Stimulated activated CD8-positive, alpha-beta memory T cell treated with anti-CD3 and anti-CD28 coated beads, Interleukin-7, amount 100 ng/mL, for 24 hours (primary cell): ENCODE measurements around the gene KDM4B.
"Not testable (repeated sequence)": the region's sequence is repeated elsewhere in the genome, so short reads cannot be mapped to it uniquely, and the experiment has no call there.

ENCODE experiments used
- DNase-seq: peaks from one replicate; pipeline ENCODE4 v3.0.0-alpha.2; 2020; ENCODE audit warnings: low read depth

Gene KDM4B

GRCh38 chr19:5171711-5172110 is 202.8 kb downstream of the KDM4B start:
- DNase-seq, result no peak

GRCh38 chr19:5172859-5173630 is 204.1 kb downstream of the KDM4B start:
- DNase-seq, result no peak

- DNase-seq, result no peak
These were observed 205.1 kb downstream of the KDM4B start for GRCh38 chr19:5173993-5174392.

- no peak for DNase-seq
These were observed 209.0 kb downstream of the KDM4B start for GRCh38 chr19:5177745-5178450.

GRCh38 chr19:5178841-5179240 is 209.9 kb downstream of the KDM4B start:
- no peak for DNase-seq

DNA sequence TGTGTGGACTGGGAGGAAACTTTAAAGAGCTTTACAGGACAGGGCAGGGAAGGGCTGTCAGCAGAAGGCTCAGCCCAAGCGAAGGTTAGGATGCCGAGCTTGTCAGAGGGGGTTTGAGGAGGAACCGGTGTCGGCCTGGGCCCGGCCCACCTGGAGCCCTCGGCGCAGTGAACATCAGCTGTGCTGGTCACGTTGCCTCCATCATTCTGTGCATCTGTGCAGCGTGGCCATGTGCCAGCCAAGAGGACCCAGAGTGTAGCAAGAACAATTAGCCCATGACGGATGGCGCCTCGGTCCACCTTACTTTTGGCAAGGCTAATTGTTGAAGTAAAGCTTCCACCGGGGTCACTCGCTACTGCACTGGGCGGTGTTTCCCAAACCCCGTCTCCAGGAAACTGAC is 210.3 kb downstream of the KDM4B start:
- no peak for DNase-seq

GRCh38 chr19:5181329-5181728 is 212.4 kb downstream of the KDM4B start:
- DNase-seq, result no peak

DNA sequence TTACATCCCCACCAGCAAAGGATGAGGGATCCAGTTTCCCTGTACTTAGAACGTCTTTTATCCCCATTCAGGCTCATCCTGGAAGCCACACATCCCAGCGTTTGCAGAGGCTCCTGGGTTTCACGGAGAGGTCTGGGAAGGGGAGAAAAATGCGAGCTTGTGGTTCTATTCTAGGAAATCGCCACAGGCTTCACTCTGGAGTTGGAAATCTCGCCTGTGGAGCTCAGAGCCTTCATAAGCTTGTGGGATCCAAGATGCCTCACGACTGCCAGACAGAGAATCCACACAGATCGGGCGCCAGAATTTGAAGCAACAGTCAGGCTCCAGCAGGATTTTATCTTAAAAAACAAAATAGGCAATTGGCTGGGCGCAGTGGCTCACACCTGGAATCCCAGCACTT is 213.8 kb downstream of the KDM4B start:
- no peak for DNase-seq

DNA sequence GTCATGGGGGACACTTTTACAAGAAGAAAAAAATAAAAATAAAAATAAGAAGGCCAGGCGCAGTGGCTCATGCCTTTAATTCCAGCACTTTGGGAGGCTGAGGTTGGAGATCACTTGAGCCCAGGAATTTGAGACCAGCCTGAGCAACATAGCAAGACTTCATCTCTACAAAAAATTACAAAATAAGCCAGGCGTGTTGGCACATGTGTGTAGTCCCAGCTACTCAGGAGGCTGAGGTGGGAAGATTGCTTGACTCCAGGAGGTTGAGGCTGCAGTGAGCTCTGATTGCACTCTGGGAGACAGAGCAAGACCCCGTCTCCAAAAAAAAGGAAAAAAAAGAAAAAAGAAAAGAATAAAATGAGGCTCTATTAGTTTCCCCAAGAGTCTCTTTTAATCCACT is 214.7 kb downstream of the KDM4B start:
- no peak for DNase-seq

DNA sequence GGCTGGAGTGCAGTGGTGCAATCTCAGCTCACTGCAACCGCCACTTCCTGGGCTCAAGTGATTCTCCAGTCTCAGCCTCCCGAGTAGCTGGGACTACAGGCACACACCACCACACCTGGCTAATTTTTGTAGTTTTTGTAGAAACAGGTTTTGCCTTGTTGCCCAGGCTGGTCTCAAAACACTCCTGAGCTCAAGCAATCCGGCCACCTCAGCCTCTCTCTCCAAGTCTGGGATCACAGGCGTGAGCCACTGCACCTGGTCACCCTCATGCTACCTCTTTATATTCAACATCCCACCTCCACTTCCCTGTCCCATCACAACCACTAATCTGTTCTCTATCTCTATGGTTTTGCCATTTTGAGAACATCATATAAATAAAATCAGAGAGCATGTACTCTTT is 216.0 kb downstream of the KDM4B start:
- DNase-seq, result no peak

DNA sequence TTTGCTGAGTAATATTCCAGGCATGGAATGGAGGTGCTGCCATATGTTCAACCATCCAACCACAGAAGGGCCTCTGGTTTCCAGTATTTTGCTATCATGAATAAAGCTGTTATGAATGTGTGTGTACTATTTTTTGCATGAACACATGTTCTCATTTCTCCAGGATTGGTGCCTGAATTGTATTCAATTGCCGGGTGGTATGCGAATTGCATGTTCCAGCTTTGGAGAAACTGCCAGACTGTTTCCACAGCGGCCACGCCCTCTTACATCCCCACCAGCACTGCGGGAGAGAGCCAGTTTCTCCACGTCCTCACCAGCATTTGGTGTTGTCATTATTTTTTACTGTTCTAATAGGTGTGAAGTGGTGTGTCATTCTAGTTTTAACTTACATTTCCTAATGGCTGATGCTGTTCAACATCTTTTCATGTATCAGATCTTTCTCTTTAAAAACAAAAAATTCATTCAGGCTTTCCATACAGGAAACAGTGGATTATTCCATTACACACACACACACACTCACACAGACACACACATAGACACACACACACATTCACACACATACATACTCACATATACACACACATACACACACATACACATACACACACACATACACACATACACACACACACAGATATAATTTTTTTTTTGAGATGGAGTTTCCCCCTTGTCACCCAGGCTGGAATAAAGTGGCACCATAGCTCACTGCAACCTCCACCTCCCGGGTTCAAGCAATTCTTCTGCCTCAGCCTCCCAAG is 217.6 kb downstream of the KDM4B start:
- DNase-seq, result no peak

DNA sequence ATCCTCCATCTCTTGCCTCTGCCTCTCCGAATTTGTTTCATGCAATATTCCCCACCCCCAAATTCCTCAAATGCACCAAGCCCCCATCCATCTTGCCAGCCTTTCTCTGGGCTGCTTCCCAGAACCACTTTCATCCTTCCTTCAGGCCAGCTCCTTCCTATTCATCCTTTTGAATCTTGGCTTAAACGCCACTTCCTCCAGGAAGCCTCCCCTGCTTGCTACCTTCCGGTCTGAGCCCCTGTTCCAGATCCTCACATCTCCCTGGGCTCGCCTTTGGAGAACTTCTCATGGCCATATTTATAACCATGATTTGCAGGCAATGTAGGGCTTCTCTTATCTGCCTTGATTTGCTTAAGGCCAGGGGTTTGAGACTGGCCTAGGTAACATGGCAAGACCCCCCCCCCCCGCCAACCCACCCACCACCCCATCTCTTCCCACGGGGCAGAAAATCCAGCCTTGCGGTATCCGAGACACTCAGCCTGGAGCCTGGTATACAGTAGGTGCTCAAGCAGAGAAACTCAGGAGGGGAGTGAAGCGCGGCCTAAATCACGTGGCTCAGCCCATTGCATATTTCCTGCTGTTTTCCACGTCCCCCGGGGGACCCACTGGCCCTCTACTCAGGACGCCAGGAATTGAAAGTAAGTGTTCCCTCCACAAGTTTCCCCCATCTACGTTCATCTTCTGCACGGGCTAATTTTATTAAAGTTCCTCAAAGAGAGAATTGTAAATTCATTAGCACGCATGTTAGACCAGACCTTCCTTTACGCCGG is 219.8 kb downstream of the KDM4B start:
- no peak for DNase-seq

DNA sequence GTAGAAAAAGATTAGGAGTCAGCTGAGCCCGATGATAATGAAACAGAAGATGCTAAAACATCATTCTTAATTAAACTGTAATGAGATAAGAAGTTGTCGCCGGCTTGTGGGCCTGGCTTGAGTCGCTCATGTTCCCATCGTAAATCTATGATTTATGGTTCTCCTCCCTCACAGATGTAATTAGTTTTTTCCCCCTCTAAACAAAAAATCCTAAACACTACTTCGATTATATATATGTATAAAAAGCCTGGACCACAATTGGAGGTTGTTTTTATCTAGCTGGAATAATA is 220.3 kb downstream of the KDM4B start:
- DNase-seq, result no peak

DNA sequence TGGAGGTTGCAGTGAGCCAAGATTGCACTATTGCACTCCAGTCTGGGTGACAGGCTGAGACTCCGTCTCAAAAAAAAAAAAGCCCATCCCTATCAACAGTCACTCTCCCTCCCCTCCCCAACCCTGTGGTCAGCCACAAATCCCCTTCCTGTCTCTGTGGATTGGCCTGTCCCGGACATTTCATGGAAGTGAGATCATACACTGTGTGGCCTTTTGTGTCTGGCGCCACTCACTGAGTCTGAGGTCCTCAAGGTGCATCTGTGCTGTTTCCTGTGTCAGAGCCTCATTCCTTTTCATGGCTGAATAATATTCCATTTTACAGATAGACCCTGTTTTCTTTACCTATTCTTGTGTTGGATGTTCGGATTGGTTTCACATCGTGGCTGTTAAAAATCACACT is 222.2 kb downstream of the KDM4B start:
- DNase-seq, result no peak

DNA sequence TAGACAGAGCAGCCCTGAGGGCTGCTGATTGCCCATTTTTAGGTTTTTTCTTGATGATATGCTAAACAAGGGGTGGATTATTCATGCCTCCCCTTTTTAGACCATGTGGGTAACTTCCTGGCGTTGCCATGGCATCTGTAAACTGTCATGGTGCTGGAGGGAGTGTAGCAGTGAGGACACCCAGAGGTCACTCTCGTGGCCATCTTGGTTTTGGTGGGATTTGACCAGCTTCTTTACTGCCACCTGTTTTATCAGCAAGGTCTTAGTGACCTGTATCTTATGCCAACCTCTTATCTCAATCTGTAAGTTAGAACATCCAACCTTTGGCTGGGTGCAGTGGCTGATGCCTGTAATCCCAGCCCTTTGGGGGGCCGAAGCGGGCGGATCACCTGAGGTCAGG is 223.7 kb downstream of the KDM4B start:
- DNase-seq, result no peak

- DNase-seq, result no peak
These were observed 224.3 kb downstream of the KDM4B start for GRCh38 chr19:5193192-5193591.

GRCh38 chr19:5194641-5195040 is 225.7 kb downstream of the KDM4B start:
- DNase-seq, result no peak

DNA sequence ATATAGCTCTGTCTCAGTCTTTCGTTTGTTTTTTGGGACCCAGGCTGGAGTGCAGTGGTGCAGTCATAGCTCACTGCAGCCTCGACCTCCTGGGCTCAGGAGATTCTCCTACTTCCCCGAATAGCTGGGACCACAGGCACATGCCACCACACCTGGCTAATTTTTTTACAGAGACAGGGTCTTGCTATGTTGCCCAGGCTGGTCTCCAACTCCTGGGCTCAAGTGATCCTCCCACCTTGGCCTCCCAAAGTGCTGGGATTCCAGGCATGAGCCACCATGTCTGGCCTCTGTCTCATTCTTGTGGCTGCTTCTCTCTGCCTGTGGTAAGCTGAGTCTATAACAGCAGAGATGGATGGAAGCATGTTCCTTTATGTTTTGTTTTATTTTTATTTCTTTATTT is 226.7 kb downstream of the KDM4B start:
- not testable (repeated sequence) for DNase-seq

DNA sequence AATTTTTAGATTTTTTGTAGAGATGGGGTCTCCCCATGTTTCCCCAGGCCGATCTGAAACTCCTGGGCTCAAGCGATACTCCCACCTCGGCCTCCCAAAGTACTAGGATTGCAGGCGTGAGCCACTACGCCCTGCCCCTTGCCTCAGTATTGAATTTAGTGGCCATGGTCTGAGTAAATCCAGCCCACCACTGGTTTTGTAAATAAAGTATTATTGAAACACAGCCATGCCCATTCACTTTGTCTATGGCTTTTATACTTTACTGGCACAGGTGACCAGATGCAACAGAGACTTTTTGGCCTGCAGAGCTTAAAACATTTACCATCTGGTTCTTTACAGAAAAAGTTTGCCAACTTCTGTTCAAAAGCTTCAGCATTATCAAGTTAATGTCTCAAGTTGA is 227.9 kb downstream of the KDM4B start:
- DNase-seq, result no peak

DNA sequence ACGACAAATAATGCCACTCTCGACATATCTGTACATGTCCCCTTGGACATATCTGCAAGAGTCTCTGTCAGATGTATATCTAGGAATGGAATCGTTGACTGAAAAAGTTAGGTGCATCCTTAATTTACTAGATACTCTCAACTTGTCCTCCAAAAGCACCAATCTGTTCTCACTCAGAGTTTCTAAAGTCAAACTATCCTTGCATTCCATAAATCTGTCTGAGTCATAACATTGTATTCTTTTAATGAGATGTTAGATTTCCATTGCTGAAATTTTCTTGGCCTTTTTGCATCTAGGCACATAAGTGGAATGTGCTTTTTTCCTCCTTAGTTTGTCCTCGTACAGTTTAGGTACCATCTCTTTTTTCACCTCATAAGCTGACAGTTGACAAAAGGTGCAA is 231.9 kb downstream of the KDM4B start:
- DNase-seq, result no peak

- no peak for DNase-seq
These were observed 233.6 kb downstream of the KDM4B start for GRCh38 chr19:5202553-5202952.
